ENCODE results near the gene GRIK5. TPM values are rescaled to one million over a fixed set of nuclear protein-coding genes. Genes with fewer than 3 reads are reported as not detected.

Gene GRIK5
- total RNA-seq, 2 donors from 2014 or later: 2.1 to 5.9 TPM

- 60 to 67% methylated on average over 6 to 10 of the region's 10 CpGs for WGBS, 2 donors
- H3K9me3 ChIP-seq: no peaks in the 10 kb centered on the region
- H3K4me3 ChIP-seq: no peak overlapping the region
- no peaks in the 10 kb centered on the region for H3K4me1 ChIP-seq
- no peaks in the 10 kb centered on the region for H3K36me3 ChIP-seq (replicated peaks in 1 of 2; ENCODE audit: insufficient read depth in 1 of 2, low read depth in 2 of 2)
- no peak overlapping the region for H3K27ac ChIP-seq
- H3K27me3 ChIP-seq: no peaks in the 10 kb centered on the region
- TF ChIP-seq POLR2A (IDR thresholded peaks at IDR 0.05) (no peak), CTCF (IDR thresholded peaks at IDR 0.05) (no peak)
- DNase-seq (no peak), ATAC-seq (no peak)
- intact Hi-C loops (cut with DNase I): no loop called here
Measured at GRCh38 chr19:42052241-42052863, 17.7 kb downstream of the GRIK5 start.

DNA sequence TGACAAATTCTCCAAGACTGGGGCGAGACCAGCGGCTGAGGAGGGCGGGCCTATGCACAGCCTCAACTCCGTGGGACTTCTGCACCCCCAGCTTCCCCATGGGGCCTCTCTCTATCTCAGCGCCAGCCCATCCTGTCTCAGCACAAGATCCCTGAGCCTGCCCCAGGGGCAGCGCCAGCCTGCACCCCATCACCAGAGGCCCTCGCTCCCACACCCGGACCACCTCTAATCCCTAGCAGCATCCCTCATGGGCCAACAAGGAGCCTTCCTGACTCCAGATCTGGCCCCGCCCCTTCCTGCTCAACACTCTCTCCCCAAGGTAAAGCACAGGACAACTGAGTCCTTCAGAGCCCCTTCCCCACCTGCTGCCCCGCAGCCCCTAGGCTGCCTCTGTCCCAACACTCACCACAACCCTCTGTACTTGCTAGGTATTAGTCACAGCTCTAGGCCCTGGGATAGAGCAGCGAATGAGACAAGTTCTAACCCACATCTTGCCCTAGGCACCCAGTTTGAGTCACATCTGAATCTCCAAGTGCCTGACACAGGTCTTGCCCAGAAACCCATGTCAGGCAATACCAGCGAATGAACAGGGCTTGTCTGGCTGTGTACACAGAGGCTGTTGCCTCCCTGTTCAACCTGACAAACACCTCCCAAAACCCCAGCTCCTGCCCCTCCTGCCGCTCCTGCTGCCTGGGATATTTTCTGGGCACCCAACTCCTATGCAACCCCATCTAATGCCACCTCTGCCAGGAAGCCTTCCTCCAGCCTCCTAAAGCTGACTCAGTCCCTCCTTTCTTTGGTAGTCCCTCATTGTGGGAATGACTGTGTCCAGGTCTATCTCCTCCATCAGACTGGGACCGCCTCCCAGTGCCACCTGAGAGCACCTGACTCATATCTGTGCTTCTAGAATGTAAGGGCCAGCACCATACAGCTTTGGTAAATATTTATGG is 18.6 kb downstream of the GRIK5 start:
- TF ChIP-seq CTCF (IDR thresholded peaks at IDR 0.05): no peak
- no peak for TF ChIP-seq POLR2A (IDR thresholded peaks at IDR 0.05)
- H3K36me3 ChIP-seq (replicated peaks in 1 of 2; ENCODE audit: insufficient read depth in 1 of 2, low read depth in 2 of 2): no peaks in the 10 kb centered on the region
- WGBS, 2 donors: 89 to 90% methylated on average over 7 to 14 of the region's 14 CpGs

DNA sequence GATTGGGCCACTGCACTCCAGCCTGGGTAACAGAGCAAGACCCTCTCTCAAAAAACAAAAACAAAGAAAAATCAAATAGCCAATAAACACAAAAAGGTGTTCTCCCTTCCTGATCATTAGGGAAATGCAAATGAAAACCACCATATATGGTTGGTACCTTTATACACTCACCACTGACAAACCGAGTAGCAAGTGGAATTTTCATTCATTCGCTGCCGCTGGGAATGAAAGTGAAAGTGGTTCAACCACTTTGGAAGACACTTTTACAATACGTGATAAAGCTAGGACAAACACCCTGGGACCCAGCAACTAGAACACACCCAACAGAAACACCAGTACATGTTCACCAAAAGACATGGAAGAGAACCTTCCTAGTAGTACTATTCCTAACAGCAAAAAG is 21.0 kb downstream of the GRIK5 start:
- ATAC-seq (no peak), DNase-seq (no peak)
- H3K4me1 ChIP-seq: no peaks in the 10 kb centered on the region
- TF ChIP-seq CTCF (IDR thresholded peaks at IDR 0.05): no peak
- TF ChIP-seq POLR2A (IDR thresholded peaks at IDR 0.05): no peak
- H3K27me3 ChIP-seq: no peaks in the 10 kb centered on the region
- 33 to 42% methylated on average over 4 of the region's 4 CpGs for WGBS, 2 donors
- no peak overlapping the region for H3K4me3 ChIP-seq
- H3K27ac ChIP-seq: no peak overlapping the region
- no peaks in the 10 kb centered on the region for H3K9me3 ChIP-seq
- intact Hi-C loops (cut with DNase I): no loop called here
- no peaks in the 10 kb centered on the region for H3K36me3 ChIP-seq (replicated peaks in 1 of 2; ENCODE audit: insufficient read depth in 1 of 2, low read depth in 2 of 2)

More for the DNA sequence above, 18.6 kb downstream of the GRIK5 start:
- Histone ChIP-seq H3K4me3 (no peak overlapping the region), H3K4me1 (no peaks in the 10 kb centered on the region), H3K27me3 (no peaks in the 10 kb centered on the region), H3K9me3 (no peaks in the 10 kb centered on the region), H3K27ac (no peak overlapping the region)
- intact Hi-C loops (cut with DNase I): no loop called here
- ATAC-seq (no peak), DNase-seq (no peak)

DNA sequence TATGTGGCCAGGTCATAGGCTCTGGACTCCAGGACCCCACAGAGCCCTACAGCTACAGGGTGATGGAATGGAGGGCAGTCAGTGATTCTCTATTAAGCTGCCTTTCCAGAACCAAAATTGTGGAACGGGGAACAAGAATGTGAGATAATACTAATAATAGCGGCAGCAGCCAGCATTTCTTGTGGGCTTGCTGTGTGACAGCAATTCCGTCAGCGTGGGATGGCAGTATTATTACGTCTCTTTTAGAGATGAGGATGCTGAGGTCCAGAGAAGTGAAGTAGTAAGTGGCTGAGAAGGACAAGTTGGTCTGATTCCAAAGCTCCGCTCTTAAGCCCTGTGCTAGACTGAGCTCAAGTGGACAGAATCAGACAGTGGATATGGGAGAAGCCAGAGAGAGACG is 24.4 kb downstream of the GRIK5 start:
- no peaks in the 10 kb centered on the region for H3K27me3 ChIP-seq
- H3K4me3 ChIP-seq: no peak overlapping the region
- intact Hi-C loops (cut with DNase I): no loop called here
- H3K27ac ChIP-seq: no peak overlapping the region
- TF ChIP-seq CTCF (IDR thresholded peaks at IDR 0.05) (no peak), POLR2A (IDR thresholded peaks at IDR 0.05) (no peak)
- H3K36me3 ChIP-seq (replicated peaks in 1 of 2; ENCODE audit: insufficient read depth in 1 of 2, low read depth in 2 of 2): no peaks in the 10 kb centered on the region
- H3K9me3 ChIP-seq: no peaks in the 10 kb centered on the region
- WGBS, 2 donors: 83 to 84% methylated on average over 7 of the region's 7 CpGs
- ATAC-seq: no peak
- no peak for DNase-seq
- H3K4me1 ChIP-seq: no peaks in the 10 kb centered on the region
